ENCODE data around the gene RFTN1.

The RFTN1 gene

DNA sequence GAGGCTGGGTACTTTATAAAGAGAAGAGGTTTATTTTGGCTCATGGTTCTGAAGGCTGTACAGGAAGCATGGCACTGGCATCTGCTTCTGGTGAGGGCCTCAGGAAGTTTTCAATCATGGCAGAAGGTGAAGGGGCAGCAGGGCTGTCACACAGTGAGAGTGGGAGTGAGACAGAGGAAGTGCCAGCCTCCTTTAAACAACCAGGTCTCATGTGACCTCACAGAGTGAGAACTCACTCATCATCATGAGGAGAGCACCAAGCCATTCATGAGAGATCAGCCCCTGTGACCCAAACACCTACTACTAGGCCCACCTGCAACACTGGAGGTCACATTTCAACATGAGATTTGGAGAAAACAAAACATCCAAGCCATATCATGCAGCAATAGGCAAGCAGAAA lies 9.3 kb upstream of the RFTN1 start:
- TF ChIP-seq PPARA (CRISPR knock-in tag; IDR thresholded peaks at IDR 0.05; ENCODE audit: borderline replicate concordance): no peak
- TF ChIP-seq, protein P1, sequence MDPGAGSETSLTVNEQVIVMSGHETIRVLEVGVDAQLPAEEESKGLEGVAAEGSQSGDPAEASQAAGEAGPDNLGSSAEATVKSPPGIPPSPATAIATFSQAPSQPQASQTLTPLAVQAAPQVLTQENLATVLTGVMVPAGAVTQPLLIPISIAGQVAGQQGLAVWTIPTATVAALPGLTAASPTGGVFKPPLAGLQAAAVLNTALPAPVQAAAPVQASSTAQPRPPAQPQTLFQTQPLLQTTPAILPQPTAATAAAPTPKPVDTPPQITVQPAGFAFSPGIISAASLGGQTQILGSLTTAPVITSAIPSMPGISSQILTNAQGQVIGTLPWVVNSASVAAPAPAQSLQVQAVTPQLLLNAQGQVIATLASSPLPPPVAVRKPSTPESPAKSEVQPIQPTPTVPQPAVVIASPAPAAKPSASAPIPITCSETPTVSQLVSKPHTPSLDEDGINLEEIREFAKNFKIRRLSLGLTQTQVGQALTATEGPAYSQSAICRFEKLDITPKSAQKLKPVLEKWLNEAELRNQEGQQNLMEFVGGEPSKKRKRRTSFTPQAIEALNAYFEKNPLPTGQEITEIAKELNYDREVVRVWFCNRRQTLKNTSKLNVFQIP (CRISPR knock-in tag; IDR thresholded peaks at IDR 0.05; ENCODE audit: borderline replicate concordance, low read depth): no peak
- TF ChIP-seq GLIS3 (CRISPR knock-in tag; IDR thresholded peaks at IDR 0.05): no peak
- TF ChIP-seq ISL1 (CRISPR knock-in tag; IDR thresholded peaks at IDR 0.05): no peak
- no peak for TF ChIP-seq TCF4 (CRISPR knock-in tag; IDR thresholded peaks at IDR 0.05; ENCODE audit: borderline replicate concordance)
- no peak for TF ChIP-seq OSR1 (CRISPR knock-in tag; IDR thresholded peaks at IDR 0.05)
- no peak for TF ChIP-seq SNAI2 (CRISPR knock-in tag; IDR thresholded peaks at IDR 0.05)
- TF ChIP-seq, protein P2, sequence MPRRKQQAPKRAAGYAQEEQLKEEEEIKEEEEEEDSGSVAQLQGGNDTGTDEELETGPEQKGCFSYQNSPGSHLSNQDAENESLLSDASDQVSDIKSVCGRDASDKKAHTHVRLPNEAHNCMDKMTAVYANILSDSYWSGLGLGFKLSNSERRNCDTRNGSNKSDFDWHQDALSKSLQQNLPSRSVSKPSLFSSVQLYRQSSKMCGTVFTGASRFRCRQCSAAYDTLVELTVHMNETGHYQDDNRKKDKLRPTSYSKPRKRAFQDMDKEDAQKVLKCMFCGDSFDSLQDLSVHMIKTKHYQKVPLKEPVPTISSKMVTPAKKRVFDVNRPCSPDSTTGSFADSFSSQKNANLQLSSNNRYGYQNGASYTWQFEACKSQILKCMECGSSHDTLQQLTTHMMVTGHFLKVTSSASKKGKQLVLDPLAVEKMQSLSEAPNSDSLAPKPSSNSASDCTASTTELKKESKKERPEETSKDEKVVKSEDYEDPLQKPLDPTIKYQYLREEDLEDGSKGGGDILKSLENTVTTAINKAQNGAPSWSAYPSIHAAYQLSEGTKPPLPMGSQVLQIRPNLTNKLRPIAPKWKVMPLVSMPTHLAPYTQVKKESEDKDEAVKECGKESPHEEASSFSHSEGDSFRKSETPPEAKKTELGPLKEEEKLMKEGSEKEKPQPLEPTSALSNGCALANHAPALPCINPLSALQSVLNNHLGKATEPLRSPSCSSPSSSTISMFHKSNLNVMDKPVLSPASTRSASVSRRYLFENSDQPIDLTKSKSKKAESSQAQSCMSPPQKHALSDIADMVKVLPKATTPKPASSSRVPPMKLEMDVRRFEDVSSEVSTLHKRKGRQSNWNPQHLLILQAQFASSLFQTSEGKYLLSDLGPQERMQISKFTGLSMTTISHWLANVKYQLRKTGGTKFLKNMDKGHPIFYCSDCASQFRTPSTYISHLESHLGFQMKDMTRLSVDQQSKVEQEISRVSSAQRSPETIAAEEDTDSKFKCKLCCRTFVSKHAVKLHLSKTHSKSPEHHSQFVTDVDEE (CRISPR knock-in tag; IDR thresholded peaks at IDR 0.05): no peak
- no peak for TF ChIP-seq TOX (CRISPR knock-in tag; IDR thresholded peaks at IDR 0.05; ENCODE audit: borderline replicate concordance)
- TF ChIP-seq ZFP3 (CRISPR knock-in tag; IDR thresholded peaks at IDR 0.05): no peak
- no peak for TF ChIP-seq ZNF565 (CRISPR knock-in tag; conservative IDR thresholded peaks at IDR 0.05; ENCODE audit: low read depth)
- no peak for TF ChIP-seq BACH2 (CRISPR knock-in tag; IDR thresholded peaks at IDR 0.05; ENCODE audit: borderline replicate concordance)
- TF ChIP-seq RARB (CRISPR knock-in tag; IDR thresholded peaks at IDR 0.05): no peak
- TF ChIP-seq ESRRG (CRISPR knock-in tag; IDR thresholded peaks at IDR 0.05): no peak
- TF ChIP-seq ZC3H10 (CRISPR knock-in tag; IDR thresholded peaks at IDR 0.05): no peak
- TF ChIP-seq ZNF70 (CRISPR knock-in tag; IDR thresholded peaks at IDR 0.05): no peak
- no peak for ATAC-seq

DNA sequence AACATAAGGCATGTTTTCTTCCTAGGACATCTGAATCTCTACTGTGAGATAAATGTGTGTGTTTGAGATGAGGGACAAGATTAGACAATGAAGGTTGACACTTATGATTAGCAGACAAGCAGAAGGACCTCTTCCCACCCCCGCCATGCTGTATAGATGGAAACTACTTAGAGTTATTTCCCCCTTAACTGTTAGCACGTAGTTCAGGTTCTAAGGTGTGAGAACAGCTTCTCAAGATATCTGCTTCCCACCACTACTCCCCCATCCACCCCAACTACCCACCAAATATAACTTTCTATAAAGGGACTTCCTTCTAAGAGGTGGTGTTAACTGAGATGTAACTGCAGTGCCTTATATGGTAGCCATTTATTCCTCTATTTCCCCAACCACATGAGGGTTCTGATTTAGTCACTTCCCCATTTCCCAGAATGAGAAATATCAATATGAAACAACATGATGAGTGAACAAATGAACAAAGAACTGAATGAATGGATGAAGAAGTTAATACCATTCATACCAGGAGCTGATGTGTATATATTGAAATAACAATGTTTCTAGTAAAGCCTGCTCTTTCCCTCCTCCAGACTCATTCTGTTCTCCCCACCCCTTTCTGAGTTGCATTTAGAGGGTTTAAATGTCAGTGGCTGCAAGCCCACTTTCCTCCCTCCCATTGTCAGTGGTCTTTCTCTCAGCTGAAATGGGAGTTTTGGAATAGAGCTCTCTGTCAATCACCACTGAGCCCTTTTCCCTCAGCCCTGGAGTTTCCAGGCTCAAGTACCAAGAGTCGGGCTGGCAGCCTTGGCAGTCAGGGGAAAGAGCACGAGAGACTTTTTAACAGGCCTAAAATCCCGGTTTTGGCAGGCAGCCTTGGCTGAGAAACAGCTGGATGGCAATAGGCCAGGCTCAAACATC lies 7.7 kb upstream of the RFTN1 start:
- no peak for TF ChIP-seq ZNF565 (CRISPR knock-in tag; conservative IDR thresholded peaks at IDR 0.05; ENCODE audit: low read depth)
- TF ChIP-seq, protein P1 (CRISPR knock-in tag; IDR thresholded peaks at IDR 0.05; ENCODE audit: borderline replicate concordance, low read depth): no peak
- TF ChIP-seq, protein P3, sequence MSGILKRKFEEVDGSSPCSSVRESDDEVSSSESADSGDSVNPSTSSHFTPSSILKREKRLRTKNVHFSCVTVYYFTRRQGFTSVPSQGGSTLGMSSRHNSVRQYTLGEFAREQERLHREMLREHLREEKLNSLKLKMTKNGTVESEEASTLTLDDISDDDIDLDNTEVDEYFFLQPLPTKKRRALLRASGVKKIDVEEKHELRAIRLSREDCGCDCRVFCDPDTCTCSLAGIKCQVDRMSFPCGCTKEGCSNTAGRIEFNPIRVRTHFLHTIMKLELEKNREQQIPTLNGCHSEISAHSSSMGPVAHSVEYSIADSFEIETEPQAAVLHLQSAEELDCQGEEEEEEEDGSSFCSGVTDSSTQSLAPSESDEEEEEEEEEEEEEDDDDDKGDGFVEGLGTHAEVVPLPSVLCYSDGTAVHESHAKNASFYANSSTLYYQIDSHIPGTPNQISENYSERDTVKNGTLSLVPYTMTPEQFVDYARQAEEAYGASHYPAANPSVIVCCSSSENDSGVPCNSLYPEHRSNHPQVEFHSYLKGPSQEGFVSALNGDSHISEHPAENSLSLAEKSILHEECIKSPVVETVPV (CRISPR knock-in tag; IDR thresholded peaks at IDR 0.05): no peak
- TF ChIP-seq, protein P4, sequence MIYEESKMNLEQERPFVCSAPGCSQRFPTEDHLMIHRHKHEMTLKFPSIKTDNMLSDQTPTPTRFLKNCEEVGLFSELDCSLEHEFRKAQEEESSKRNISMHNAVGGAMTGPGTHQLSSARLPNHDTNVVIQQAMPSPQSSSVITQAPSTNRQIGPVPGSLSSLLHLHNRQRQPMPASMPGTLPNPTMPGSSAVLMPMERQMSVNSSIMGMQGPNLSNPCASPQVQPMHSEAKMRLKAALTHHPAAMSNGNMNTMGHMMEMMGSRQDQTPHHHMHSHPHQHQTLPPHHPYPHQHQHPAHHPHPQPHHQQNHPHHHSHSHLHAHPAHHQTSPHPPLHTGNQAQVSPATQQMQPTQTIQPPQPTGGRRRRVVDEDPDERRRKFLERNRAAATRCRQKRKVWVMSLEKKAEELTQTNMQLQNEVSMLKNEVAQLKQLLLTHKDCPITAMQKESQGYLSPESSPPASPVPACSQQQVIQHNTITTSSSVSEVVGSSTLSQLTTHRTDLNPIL (CRISPR knock-in tag; IDR thresholded peaks at IDR 0.05; ENCODE audit: low read depth): no peak
- TF ChIP-seq GLIS3 (CRISPR knock-in tag; IDR thresholded peaks at IDR 0.05): no peak
- TF ChIP-seq, protein P2 (CRISPR knock-in tag; IDR thresholded peaks at IDR 0.05): no peak
- TF ChIP-seq ISL1 (CRISPR knock-in tag; IDR thresholded peaks at IDR 0.05): no peak
- no peak for TF ChIP-seq TCF4 (CRISPR knock-in tag; IDR thresholded peaks at IDR 0.05; ENCODE audit: borderline replicate concordance)
- TF ChIP-seq RARB (CRISPR knock-in tag; IDR thresholded peaks at IDR 0.05): no peak
- no peak for TF ChIP-seq ARNTL (CRISPR knock-in tag; IDR thresholded peaks at IDR 0.05; ENCODE audit: borderline replicate concordance, low read depth)
- no peak for TF ChIP-seq BACH2 (CRISPR knock-in tag; IDR thresholded peaks at IDR 0.05; ENCODE audit: borderline replicate concordance)
- no peak for TF ChIP-seq ZC3H10 (CRISPR knock-in tag; IDR thresholded peaks at IDR 0.05)
- TF ChIP-seq ZFP30 (CRISPR knock-in tag; IDR thresholded peaks at IDR 0.05): no peak
- TF ChIP-seq ESRRG (CRISPR knock-in tag; IDR thresholded peaks at IDR 0.05): no peak
- TF ChIP-seq, protein P5, sequence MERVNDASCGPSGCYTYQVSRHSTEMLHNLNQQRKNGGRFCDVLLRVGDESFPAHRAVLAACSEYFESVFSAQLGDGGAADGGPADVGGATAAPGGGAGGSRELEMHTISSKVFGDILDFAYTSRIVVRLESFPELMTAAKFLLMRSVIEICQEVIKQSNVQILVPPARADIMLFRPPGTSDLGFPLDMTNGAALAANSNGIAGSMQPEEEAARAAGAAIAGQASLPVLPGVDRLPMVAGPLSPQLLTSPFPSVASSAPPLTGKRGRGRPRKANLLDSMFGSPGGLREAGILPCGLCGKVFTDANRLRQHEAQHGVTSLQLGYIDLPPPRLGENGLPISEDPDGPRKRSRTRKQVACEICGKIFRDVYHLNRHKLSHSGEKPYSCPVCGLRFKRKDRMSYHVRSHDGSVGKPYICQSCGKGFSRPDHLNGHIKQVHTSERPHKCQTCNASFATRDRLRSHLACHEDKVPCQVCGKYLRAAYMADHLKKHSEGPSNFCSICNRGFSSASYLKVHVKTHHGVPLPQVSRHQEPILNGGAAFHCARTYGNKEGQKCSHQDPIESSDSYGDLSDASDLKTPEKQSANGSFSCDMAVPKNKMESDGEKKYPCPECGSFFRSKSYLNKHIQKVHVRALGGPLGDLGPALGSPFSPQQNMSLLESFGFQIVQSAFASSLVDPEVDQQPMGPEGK (CRISPR knock-in tag; IDR thresholded peaks at IDR 0.05; ENCODE audit: borderline replicate concordance): no peak
- no peak for TF ChIP-seq ZFP3 (CRISPR knock-in tag; IDR thresholded peaks at IDR 0.05)
- TF ChIP-seq ZNF8 (CRISPR knock-in tag; IDR thresholded peaks at IDR 0.05): no peak
- no peak for ATAC-seq
